AG04450 (cell line): ENCODE data around the gene LRRC8A. TPM values are rescaled to one million over a fixed set of nuclear protein-coding genes. Genes with fewer than 3 reads are reported as not detected.
A peak's percentile ranks its signal among the peaks of the same experiment; 100 is the strongest.

Experiments used
- CTCF ChIA-PET: fragments of 300-600, 350-600 bp; formaldehyde crosslinking; extraction: SDS; loops from one replicate; lab custom pipeline; 2022; ENCODE audit warnings: antibody characterized with exemption, inconsistent platforms; lab: Charles Lee
- POLR2A ChIA-PET: fragments of 350-600 bp; formaldehyde crosslinking; extraction: SDS; loops from one replicate; lab custom pipeline; 2021; ENCODE audit warnings: antibody characterized with exemption, inconsistent platforms; lab: Yijun Ruan, JAX
- DNase-seq: peaks from one replicate; pipeline ENCODE4 v3.0.0-alpha.2; 2011; ENCODE audit warnings: low read depth, low spot score
- H3K27ac ChIP-seq: one replicate; pipeline ENCODE4 v1.5.1; 2012; ENCODE audit warnings: low read depth, low read length, control low read depth
- H3K27me3 ChIP-seq: one replicate; pipeline ENCODE4 v1.6.0; 2012; ENCODE audit warnings: low read length; ENCODE audit not compliant: control insufficient read depth, insufficient read depth
- H3K4me3 ChIP-seq: 2 replicates; pipeline ENCODE4 v1.5.1; 2011; ENCODE audit warnings: mild to moderate bottlenecking, low read depth, low read length, control low read depth
- H3K9me3 ChIP-seq: 2 replicates; pipeline ENCODE4 v1.5.1; 2012; ENCODE audit warnings: low read length; ENCODE audit not compliant: control insufficient read depth, insufficient read depth
- CTCF ChIP-seq: IDR thresholded peaks from 2 replicates; pipeline ENCODE4 v1.5.1; 2011; ENCODE audit warnings: low read depth, low read length, control low read depth, inconsistent platforms
- polyA plus RNA-seq: library from polyadenylated mRNA; depleted of rRNA; stranded (reverse); fragments of >200 nt; gene quantifications from 2 replicates; pipeline ENCODE4 v1.2.3, GENCODE V29; 2011

Gene LRRC8A
- polyA plus RNA-seq, 1 experiment, result 25.3 TPM

GRCh38 chr9:128911529-128912035, 29.6 kb downstream of the LRRC8A start:
- Histone ChIP-seq H3K9me3 (peaks cover 19% of the 10 kb centered on the region; the same call in 1 of the 2 replicates), H3K27ac (peak overlapping the region; percentile 93), H3K27me3 (no peaks in the 10 kb centered on the region), H3K4me3 (no peak overlapping the region)
- ChIA-PET CTCF (interaction anchor here (1.2 kb wide), 1 partner anchor 15 kb away, joined by 3 read pairs; no protein-coding TSS in a partner anchor), POLR2A (interaction anchor here (0.6 kb wide), 1 partner anchor 229 kb away, joined by 3 read pairs; no protein-coding TSS in a partner anchor)
- no peak for DNase-seq
- no peak for TF ChIP-seq CTCF

GRCh38 chr9:128912270-128912853, 30.4 kb downstream of the LRRC8A start:
- Histone ChIP-seq H3K4me3 (no peak overlapping the region), H3K9me3 (peaks cover 17% of the 10 kb centered on the region; the same call in 1 of the 2 replicates), H3K27me3 (no peaks in the 10 kb centered on the region), H3K27ac (peak overlapping the region; percentile 93)
- TF ChIP-seq CTCF, result no peak
- ChIA-PET POLR2A (interaction anchor here (0.7 to 0.8 kb wide), 2 partner anchors 24 to 50 kb away, joined by 3 to 8 read pairs; no protein-coding TSS in a partner anchor), CTCF (interaction anchor here (0.9 to 1.2 kb wide), 2 partner anchors 15 to 16 kb away, joined by 3 to 4 read pairs; no protein-coding TSS in a partner anchor)
- peak; percentile 59 for DNase-seq

GRCh38 chr9:128913048-128913900, 31.3 kb downstream of the LRRC8A start:
- POLR2A ChIA-PET, result interaction anchor here (0.7 to 0.8 kb wide), 2 partner anchors 25 to 51 kb away, joined by 3 to 8 read pairs; no protein-coding TSS in a partner anchor
- no peak overlapping the region for H3K4me3 ChIP-seq
- no peak for DNase-seq
- peak overlapping the region; percentile 93 for H3K27ac ChIP-seq
- H3K27me3 ChIP-seq, result no peaks in the 10 kb centered on the region
- peaks cover 8% of the 10 kb centered on the region; the same call in 1 of the 2 replicates for H3K9me3 ChIP-seq
- CTCF ChIA-PET, result interaction anchor here (0.9 kb wide), 1 partner anchor 15 kb away, joined by 4 read pairs; no protein-coding TSS in a partner anchor
- TF ChIP-seq CTCF, result no peak

- ChIA-PET POLR2A (interaction anchor here (0.6 kb wide), 1 partner anchor 17 kb away, joined by 3 read pairs; no protein-coding TSS in a partner anchor), CTCF (no interaction called here)
- H3K27me3 ChIP-seq, result no peaks in the 10 kb centered on the region
- H3K4me3 ChIP-seq, result no peak overlapping the region
- H3K27ac ChIP-seq, result no peak overlapping the region
- peaks cover under 1% of the 10 kb centered on the region; the same call in 1 of the 2 replicates for H3K9me3 ChIP-seq
- TF ChIP-seq CTCF, result no peak
- DNase-seq, result no peak
These were observed 32.3 kb downstream of the LRRC8A start for GRCh38 chr9:128913995-128914772.
